Measurements from ENCODE around the gene CASS4. TPM values are rescaled to one million over a fixed set of nuclear protein-coding genes. Genes with fewer than 3 reads are reported as not detected.

Gene CASS4

DNA sequence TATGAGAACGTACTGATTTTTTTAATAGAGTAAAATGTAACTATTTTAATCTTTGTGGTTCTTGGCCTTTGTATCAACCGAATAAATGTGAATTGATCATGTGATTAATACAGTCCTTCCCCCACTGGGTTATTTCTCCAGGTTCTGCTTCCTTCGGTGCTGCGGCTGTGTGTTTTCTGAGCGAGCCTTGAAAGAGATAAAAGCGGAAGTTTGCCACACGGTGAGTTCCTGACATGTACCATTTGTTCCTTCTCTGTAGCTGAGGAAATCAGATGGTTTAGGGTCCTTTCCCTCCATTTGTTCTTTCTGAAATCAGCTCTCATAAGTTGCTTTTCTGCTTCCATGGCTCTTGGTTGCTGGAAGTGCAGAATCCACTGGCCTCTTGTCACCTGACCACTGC lies 71.9 kb downstream of the CASS4 start:
- Histone ChIP-seq H3K27me3 (ENCODE audit: control insufficient read depth, insufficient read depth, low read length) (no peaks in the 10 kb centered on the region), H3K4me2 (ENCODE audit: low read length) (no peak overlapping the region), H3K9me3 (replicated peaks; ENCODE audit: low read length) (no peaks in the 10 kb centered on the region), H3K4me3 (ENCODE audit: low read length) (no peak overlapping the region), H3K36me3 (ENCODE audit: insufficient read depth, low read length) (peaks cover 58% of the 10 kb centered on the region), H3K9ac (ENCODE audit: low read depth, low read length) (no peak overlapping the region), H3K4me1 (ENCODE audit: control insufficient read depth, insufficient read depth, low read length) (no peaks in the 10 kb centered on the region)

DNA sequence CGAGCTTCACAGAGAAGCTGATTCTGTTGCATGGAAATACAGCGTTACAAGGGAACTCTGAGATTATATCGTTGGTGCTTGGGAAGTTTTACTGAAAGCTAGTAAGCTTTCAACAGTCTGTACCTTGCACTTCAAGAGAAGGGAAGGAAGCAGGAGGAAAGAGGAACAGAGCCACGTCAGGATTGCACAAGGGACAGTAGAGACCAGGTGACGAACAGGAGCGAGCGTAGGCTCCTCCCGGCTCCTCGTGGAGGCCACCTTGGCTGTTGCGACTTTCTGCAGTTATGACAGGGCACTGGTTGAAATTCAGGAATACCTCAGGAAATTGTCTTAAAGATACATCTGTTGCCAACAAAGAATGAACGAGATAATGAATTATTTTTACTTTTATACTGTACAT lies 75.2 kb downstream of the CASS4 start:
- H3K36me3 ChIP-seq (ENCODE audit: insufficient read depth, low read length), result peaks cover 51% of the 10 kb centered on the region
- H3K9ac ChIP-seq (ENCODE audit: low read depth, low read length), result no peak overlapping the region
- H3K4me2 ChIP-seq (ENCODE audit: low read length), result no peak overlapping the region
- H3K9me3 ChIP-seq (replicated peaks; ENCODE audit: low read length), result no peaks in the 10 kb centered on the region
- no peaks in the 10 kb centered on the region for H3K27me3 ChIP-seq (ENCODE audit: control insufficient read depth, insufficient read depth, low read length)
- H3K4me3 ChIP-seq (ENCODE audit: low read length), result no peak overlapping the region
- no peaks in the 10 kb centered on the region for H3K4me1 ChIP-seq (ENCODE audit: control insufficient read depth, insufficient read depth, low read length)

DNA sequence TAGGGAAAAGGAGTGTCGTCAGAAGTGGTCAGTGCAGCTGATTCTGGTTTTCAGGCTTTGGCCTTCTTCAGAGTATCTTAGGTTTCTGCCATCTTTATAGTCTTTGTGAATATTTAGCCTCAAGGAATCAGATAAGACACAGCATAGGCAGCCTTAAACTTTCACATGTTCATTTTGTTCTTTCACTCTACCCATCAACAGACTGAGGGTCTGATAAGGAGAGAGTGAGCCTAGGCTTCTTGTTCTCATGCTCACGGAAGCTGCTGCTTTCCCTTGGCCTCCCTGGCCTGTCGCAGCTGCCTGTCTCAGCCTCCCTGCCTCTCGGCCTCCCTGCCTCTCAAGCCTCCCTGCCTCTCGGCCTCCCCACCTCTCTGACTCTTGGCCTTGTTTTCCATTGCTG lies 76.5 kb downstream of the CASS4 start:
- Histone ChIP-seq H3K9ac (ENCODE audit: low read depth, low read length) (no peak overlapping the region), H3K4me3 (ENCODE audit: low read length) (no peak overlapping the region), H3K27me3 (ENCODE audit: control insufficient read depth, insufficient read depth, low read length) (no peaks in the 10 kb centered on the region), H3K4me1 (ENCODE audit: control insufficient read depth, insufficient read depth, low read length) (no peaks in the 10 kb centered on the region), H3K4me2 (ENCODE audit: low read length) (no peak overlapping the region), H3K36me3 (ENCODE audit: insufficient read depth, low read length) (peaks cover 48% of the 10 kb centered on the region), H3K9me3 (replicated peaks; ENCODE audit: low read length) (no peaks in the 10 kb centered on the region)

DNA sequence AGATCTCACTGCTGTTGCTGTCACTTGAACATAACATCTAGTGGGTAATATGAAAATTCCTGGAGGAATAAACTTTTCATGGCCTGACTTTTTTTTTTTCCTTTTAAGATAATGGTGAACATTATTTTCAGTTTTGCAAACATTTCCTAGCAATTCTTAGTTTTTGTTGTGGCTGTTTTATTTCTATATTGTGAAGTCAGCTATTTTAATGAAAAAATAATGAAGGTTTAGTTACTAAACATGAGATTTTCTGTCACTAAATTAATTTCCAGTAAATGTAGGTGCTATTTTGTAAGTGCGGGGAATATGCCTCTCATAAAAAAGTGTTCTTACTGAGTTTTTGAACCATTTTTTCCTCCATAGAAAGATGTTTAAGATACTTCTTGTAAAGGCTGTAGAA lies 89.1 kb downstream of the CASS4 start:
- peaks cover 18% of the 10 kb centered on the region for H3K36me3 ChIP-seq (ENCODE audit: insufficient read depth, low read length)
- H3K4me3 ChIP-seq (ENCODE audit: low read length), result no peak overlapping the region
- no peaks in the 10 kb centered on the region for H3K4me1 ChIP-seq (ENCODE audit: control insufficient read depth, insufficient read depth, low read length)
- H3K9ac ChIP-seq (ENCODE audit: low read depth, low read length), result no peak overlapping the region
- H3K9me3 ChIP-seq (replicated peaks; ENCODE audit: low read length), result no peaks in the 10 kb centered on the region
- H3K4me2 ChIP-seq (ENCODE audit: low read length), result no peak overlapping the region
- H3K27me3 ChIP-seq (ENCODE audit: control insufficient read depth, insufficient read depth, low read length), result no peaks in the 10 kb centered on the region

DNA sequence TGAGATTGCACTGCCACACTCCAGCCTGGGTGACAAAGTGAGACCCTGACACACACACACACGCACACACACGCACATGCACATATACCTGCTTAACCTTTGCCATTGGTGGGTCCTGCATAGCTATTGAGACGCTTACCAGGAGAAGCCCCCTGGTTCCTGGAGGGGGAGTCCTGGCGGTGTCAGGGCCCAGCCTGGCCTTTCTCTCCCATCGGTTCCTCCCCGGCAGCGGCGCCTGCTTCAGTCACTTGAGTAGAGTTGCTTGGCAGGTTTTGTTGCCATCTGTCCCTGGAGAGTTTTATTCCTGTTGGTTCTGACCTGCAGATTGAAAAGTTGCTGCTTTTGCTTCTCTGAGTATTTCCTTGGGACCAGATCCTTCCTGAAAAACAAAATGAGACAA lies 91.9 kb downstream of the CASS4 start:
- Histone ChIP-seq H3K9ac (ENCODE audit: low read depth, low read length) (no peak overlapping the region), H3K36me3 (ENCODE audit: insufficient read depth, low read length) (peaks cover 8% of the 10 kb centered on the region), H3K4me2 (ENCODE audit: low read length) (no peak overlapping the region), H3K4me3 (ENCODE audit: low read length) (no peak overlapping the region), H3K9me3 (replicated peaks; ENCODE audit: low read length) (no peaks in the 10 kb centered on the region), H3K4me1 (ENCODE audit: control insufficient read depth, insufficient read depth, low read length) (no peaks in the 10 kb centered on the region), H3K27me3 (ENCODE audit: control insufficient read depth, insufficient read depth, low read length) (no peaks in the 10 kb centered on the region)

DNA sequence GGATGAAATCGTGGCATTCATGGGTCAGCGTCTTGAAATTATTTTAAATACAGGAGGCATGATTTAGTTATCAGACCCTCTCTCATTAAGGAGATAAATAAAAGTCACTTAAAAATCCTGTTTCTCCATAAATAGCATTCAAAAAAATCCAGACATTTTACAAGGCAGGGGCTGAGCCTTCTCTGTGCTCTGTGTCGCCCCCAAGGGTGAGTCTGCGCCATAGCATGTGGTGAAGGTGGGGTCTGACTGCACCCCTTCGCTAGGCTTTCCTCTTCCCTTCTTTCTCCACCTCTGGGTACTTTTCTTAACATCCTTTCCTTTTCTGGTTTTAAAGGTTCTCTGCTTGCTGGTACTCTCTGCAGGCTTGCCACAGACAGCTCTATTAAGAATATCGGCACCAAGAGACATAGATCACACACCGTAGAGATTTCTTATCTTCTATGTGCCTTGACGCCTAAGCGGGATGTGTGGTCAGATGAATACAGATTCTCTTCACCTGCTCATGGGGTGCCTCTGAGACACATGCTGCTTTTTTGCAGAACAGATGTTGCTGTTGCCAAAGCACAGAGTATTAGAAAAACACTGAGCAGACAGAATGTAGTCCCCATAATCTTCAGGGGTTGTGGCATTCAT lies 92.4 kb downstream of the CASS4 start:
- peaks cover 8% of the 10 kb centered on the region for H3K36me3 ChIP-seq (ENCODE audit: insufficient read depth, low read length)
- no peak overlapping the region for H3K9ac ChIP-seq (ENCODE audit: low read depth, low read length)
- H3K9me3 ChIP-seq (replicated peaks; ENCODE audit: low read length), result no peaks in the 10 kb centered on the region
- H3K4me1 ChIP-seq (ENCODE audit: control insufficient read depth, insufficient read depth, low read length), result no peaks in the 10 kb centered on the region
- no peak overlapping the region for H3K4me2 ChIP-seq (ENCODE audit: low read length)
- no peaks in the 10 kb centered on the region for H3K27me3 ChIP-seq (ENCODE audit: control insufficient read depth, insufficient read depth, low read length)
- no peak overlapping the region for H3K4me3 ChIP-seq (ENCODE audit: low read length)

DNA sequence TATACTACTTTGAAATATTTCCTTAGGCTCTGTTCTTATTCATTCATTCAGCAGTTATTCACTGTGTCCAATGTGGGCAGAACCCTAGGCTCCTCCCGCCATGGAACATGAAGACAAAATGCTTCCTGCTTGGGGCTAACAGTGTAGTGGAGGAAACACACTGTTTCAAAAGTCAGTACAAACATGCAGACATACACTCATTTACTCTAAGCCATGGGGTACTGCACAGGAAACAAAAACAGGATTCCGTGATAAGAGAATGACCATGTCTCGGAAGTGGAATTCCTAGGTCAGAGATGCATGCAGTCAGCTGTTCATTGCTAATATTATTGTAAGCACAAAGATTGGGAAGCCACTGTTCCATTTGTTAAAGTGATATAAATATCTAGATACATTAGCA lies 94.0 kb downstream of the CASS4 start:
- Histone ChIP-seq H3K36me3 (ENCODE audit: insufficient read depth, low read length) (peaks cover 8% of the 10 kb centered on the region), H3K4me1 (ENCODE audit: control insufficient read depth, insufficient read depth, low read length) (no peaks in the 10 kb centered on the region), H3K4me2 (ENCODE audit: low read length) (no peak overlapping the region), H3K4me3 (ENCODE audit: low read length) (no peak overlapping the region), H3K27me3 (ENCODE audit: control insufficient read depth, insufficient read depth, low read length) (no peaks in the 10 kb centered on the region), H3K9me3 (replicated peaks; ENCODE audit: low read length) (no peaks in the 10 kb centered on the region), H3K9ac (ENCODE audit: low read depth, low read length) (no peak overlapping the region)

Small RNA genes within 50 kb of the gene (small RNA-seq; reads per million reads assigned to genes)
- gene RPL39P, result not detected
